GM19025 (cell line): ENCODE results near the gene PRRC2A.
"Not testable (repeated sequence)": the region's sequence is repeated elsewhere in the genome, so short reads cannot be mapped to it uniquely, and the experiment has no call there.

Experiments used
- ATAC-seq: cut with Tn5 transposase; IDR thresholded peaks from one replicate; pipeline ENCODE4 v1.9.1; 2021; ENCODE audit warnings: mild to moderate bottlenecking, low read depth, moderate library complexity; ENCODE audit not compliant: unreplicated experiment

Gene PRRC2A

DNA sequence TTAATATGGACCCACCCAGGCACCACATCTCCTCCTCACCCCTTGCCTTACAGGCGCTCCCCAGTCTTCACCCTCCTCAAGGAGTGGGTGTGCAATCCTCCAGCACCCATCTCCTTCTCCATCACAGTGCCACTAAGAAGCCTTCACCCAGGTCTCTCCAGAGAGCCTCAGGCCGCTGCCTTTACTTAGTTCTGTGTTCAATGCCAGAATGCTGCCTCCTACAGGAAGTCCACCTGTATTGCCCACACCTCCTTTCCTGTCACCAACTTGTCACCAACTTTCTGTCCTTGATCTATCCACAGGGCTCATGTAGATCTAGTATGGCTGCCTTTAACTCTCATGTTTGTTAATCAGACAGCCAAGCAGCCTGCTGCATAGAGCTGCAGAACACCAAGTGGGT is 35.0 kb upstream of the PRRC2A start:
- ATAC-seq = no peak

DNA sequence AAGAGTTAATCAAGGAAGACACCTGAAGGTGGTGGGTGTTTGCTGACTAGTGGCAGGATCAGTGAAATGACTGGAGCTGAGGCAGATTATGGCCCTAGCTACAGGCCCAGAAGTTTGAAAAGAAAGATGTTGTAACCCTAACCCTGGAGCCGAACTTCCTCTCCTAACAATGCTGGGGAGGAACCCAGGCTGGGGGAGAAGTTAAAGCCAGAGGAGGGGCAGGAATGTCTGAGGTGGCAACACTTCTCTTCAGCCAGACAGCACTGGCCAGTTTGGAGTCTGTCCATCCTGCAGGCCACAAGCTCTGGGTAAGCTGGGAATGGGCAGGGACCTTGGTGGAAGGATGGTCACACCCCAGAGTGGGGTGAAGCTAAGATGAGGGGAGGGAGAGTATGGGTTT is 34.5 kb upstream of the PRRC2A start, which contains the start of gene LST1:
Gene LST1 (plus strand): TSS at position 270 of the 400 bp plus-strand sequence. CDS start 1,023 bp downstream, outside the sequence.
- no peak for ATAC-seq

DNA sequence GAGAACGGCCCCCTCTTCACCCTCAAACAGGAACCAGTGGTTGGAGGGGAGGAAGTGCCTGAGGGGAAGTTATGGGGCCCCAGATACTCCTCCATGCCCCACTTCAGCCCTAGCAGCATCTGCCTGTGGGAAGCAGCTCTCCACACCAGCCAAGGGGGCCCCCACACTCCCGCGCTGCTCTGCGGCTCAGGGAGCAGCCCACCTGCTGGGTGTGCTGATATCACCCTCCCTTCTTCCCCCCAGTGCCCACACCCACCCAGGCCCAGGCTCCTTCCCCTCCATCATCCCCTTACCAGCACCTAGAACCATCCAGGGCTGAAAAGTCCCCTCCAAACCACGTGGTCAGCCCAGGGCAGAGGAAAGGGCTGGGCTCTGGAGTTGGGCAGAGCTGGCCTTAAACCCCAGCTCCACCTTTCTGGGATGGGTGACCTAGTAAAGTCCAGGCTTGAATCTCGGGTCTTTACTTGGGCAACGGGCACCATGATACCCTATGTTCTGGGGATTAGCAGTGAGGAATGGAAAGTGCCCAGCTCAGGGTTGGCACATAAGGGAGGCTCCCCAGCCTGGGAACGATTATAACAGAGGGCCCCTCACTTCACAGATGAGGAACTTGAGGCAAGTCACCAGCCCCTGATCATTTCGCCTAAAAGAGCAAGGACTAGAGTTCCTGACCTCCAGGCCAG is 33.8 kb upstream of the PRRC2A start:
- ATAC-seq = no peak

- no peak for ATAC-seq
These were observed 32.4 kb upstream of the PRRC2A start for GRCh38 chr6:31587791-31588777.

- no peak for ATAC-seq
These were observed 31.5 kb upstream of the PRRC2A start for GRCh38 chr6:31588871-31589650.

- not testable (repeated sequence) for ATAC-seq
These were observed 29.8 kb upstream of the PRRC2A start for GRCh38 chr6:31590691-31591090.

DNA sequence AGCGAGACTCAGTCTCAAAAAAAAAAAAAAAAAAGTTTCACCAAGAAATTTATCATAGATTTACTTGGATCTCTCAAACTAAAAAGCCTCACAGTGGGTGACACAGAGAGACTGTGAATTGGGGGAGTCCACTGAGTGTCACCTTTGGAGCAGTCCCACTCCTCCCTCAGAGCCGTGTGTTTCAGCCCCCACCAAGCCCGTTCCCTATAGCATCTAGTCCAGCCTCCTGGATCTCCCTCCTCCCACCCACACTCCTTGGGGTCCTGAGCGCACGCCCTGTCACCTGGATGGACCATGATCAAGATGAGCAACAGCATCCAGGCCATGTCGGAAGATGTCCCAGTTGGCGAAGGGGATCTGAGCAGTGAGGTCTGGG is 28.1 kb upstream of the PRRC2A start:
- no peak for ATAC-seq

GRCh38 chr6:31597006-31597405 is 23.5 kb upstream of the PRRC2A start:
- no peak for ATAC-seq

- no peak for ATAC-seq
These were observed 13.2 kb upstream of the PRRC2A start for GRCh38 chr6:31607317-31607716.

DNA sequence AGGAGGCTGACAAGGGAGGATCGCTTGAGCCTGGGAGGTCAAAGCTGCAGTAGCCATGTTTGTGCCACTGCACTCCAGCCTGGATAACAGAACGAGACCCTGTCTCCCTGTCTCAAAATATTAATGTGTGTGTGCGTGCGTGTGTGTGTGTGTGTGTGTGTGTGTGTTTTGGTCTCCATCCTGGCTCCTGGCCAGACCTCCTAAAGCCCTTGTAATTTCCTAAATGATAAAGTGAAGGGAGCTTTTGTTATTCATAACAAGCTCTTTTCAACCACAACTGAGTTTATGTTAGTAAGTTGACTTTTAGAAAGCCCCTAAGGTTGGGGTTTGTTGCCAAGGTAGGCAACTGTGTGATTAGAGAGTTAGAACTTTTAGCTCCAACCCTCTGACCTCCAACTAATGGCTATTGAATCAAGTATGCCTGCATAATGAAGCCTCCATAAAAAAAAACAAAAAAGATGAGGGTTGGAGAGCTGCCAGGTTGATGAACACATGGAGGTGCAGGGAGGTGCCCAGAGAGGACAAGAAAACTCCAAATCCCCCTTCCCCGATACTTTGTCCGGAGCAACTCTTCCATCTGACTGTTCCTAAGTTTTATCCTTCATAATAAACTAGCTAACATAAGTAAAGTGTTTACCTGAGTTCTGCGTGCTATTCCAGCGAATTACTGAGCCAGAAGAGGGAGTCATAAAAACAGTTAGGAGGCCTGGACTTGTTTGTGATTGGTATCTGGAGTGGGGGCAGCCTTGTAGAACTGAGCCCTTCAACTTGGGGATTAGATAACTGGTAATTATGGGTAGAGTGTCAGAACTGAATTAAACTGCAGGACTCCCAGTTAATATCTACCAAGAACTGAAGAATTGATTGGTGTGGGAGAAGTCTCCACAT is 10.8 kb upstream of the PRRC2A start:
- ATAC-seq = no peak

DNA sequence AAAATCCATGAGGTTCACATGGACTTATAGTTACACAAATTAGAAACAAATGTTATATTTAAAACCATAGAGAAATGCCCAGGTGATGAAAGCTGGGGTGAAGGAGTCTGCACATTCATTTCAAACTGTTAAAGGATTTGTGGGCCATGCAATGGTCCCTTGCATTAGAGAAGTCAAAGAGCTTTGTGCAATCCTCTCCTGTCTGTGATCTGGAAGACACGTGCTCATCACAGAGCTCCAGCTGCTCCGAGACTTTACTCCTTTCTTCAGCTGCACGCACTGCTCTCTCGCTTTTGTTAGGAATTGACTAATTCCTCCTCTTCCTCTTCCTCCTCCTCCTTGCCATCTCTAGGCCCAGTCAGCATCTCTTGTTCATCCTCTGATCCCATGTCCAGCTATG is 9.5 kb upstream of the PRRC2A start:
- no peak for ATAC-seq

DNA sequence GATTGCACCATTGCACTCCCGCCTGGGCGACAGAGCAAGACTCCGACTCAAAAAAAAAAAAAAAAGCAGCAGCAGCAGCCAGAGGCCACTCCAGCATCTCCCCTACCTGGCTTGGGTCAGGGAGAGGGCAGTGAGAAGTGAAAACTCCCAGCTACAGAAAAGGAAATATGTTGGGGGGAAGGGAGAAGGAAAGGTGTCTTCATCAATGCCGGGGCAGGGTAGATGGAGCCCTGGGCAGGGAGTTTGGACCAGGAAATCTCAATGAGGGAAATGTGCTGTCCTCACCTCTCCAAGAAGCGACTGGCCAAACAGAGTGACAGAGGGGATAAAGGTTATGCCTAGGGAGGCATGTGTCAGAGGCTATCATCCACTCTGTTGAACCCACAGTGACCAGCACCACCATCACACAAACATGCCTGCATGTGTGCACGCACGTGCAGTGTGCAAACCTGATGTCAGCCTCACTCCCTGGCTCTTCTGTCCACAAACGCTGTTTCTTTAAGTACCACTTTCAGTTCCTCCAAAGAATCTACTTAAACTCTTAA is 6.4 kb upstream of the PRRC2A start:
- ATAC-seq = no peak

DNA sequence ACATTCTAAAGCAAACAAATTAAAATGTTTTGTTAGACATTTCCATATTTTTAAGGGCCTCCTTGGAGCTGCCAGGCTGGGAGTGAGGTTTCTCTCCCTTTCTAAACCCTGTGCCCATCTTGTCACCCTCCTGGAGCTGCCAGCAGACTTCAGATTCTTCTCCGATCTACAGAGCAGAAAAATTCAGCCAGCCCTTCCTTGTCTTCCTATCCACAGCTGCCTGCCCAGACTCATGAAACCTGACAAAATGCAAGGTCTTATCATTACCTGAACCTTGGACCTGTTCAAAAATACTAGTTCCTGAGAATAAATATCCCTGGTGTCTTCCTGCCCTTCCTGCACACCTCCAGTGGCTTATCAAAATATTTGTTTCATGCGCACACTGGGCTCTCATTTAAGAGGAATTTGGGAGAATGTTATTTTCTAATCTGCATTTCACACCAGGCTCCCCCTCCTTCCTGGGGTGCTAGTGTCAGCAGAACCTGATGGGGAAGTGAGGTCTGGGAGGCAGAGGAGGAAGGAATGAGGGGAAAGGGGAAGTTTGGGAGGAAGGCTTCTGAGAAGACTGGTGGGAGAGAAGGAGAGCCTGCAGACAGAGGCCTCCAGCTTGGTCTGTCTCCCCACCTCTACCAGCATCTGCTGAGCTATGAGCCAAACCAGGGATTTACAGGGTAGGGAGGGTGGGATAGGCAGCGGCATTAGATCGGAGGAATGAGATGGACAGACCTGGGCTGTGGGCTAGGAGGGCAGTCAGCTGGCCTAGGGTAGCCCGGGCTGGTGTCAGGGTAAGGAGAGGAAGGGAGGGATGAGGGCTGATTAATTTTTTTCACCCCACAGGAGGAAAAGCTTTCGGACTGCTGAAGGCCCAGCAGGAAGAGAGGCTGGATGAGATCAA is 5.6 kb upstream of the PRRC2A start, which contains the start of gene AIF1:
Gene AIF1 (plus strand): TSS at position 551 of the 895 bp plus-strand sequence. CDS start 96 bp downstream, at position 647.
- no peak for ATAC-seq

GRCh38 chr6:31615748-31616147 is 4.8 kb upstream of the PRRC2A start:
- ATAC-seq = no peak

- no peak for ATAC-seq
These were observed 3.5 kb upstream of the PRRC2A start for GRCh38 chr6:31617010-31617409.

DNA sequence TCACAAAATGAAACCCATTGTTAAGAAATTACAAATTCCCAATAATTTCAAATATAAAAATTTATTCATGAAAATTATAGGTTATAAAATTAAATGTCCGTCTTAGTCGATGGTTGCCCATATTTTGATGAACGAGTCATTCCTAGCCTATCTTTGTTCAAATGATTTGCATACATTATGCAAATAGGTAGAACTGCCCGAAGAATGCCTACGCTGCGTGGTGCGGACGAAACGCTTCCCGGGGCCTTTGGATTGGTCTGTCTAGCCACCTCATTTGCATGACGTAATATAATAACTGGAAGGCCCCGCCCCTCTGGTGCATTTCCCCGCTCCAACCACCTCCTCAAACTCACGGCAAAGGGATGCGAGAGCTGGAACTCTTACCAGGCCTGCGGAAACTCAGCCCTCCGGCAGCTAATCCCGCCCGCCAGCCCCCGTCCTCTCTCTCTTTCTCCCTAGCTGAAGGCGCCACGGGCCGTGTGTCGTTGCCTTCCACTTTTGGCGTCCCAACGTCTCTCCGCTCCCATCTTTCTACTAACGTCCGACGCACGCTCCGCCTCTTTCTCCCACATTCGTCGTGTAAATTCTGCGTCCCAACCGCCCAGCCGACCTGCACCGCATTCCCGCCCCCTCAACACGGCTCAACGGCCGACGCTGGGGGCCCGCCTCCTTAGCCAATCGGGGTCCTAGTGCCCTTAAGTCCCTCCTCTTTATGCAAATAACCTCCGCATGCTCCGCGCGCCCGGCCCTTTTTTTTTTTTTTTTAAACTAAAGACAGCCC is 520 bp upstream of the PRRC2A start:
- peak; percentile 77 for ATAC-seq

DNA sequence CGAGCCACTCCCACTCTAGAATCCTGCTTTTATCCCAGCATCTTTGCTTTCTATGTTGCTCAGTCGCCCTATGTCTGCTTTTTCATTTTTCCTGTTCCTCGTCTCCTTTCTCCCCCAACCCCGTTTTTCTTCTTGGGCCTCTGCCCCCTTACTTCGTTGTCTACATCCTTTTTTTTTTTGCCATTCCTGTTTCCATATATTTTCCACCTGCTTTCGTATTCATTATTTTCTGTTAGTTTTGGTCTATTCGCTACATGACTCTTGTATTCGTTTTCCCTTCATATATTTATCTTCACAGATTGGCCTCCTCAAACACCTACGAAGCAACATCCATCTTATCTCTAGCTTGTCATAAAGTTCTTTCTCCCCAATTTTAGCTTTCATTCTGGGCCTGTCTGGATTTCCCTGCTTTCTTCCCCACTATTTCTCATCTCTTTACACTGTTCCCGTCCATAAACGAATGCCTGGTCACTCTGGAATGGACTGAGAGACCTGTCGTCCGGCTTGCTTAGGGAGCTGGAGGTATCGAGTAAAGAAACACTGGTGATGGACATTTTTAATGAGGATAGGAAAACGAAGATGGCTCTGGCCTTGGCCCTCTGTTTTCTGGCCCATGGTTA is 915 bp downstream of the PRRC2A start:
- no peak for ATAC-seq
